GM12878 (cell line): ENCODE results near the gene MYG1.

Experiments used
- ATF7 ChIP-seq: fragments of 450-650 bp; IDR thresholded peaks from 2 replicates; pipeline ENCODE4 v1.6.1; 2016; ENCODE audit warnings: low read depth, mild to moderate bottlenecking
- CEBPZ ChIP-seq: fragments of 150-350 bp; IDR thresholded peaks from 2 replicates; pipeline ENCODE4 v1.6.1; 2016; ENCODE audit warnings: low read depth, low read length
- CTCF ChIP-seq, 3 experiments: IDR thresholded peaks in 2 of 3; conservative IDR thresholded peaks in 1 of 3; 2 replicates each; pipeline ENCODE4 v1.5.1; 2011; ENCODE audit warnings: low read depth in 3 of 3, low read length in 3 of 3, mild to moderate bottlenecking in 3 of 3, control low read depth in 2 of 3, moderate library complexity in 2 of 3, inconsistent platforms in 1 of 3, mixed read lengths in 1 of 3; ENCODE audit not compliant: control insufficient read depth in 2 of 3, insufficient read depth in 1 of 3; ENCODE audit errors: extremely low read depth in 1 of 3
- FOXM1 ChIP-seq: IDR thresholded peaks from 2 replicates; pipeline ENCODE4 v1.6.1; 2012; ENCODE audit warnings: low read depth, mild to moderate bottlenecking, inconsistent platforms, low read length, moderate library complexity
- PBX3 ChIP-seq: IDR thresholded peaks from 2 replicates; pipeline ENCODE4 v1.6.1; 2011; ENCODE audit warnings: mild to moderate bottlenecking, low read depth, low read length, moderate library complexity; ENCODE audit not compliant: insufficient replicate concordance
- RCOR1 ChIP-seq: conservative IDR thresholded peaks from 2 replicates; pipeline ENCODE4 v1.6.1; 2012; ENCODE audit warnings: low read depth, low read length, improper control_type of control experiment
- TAF1 ChIP-seq: IDR thresholded peaks from 2 replicates; pipeline ENCODE4 v1.6.1; 2011; ENCODE audit warnings: mild to moderate bottlenecking, low read depth, low read length, borderline replicate concordance
- ZZZ3 ChIP-seq: IDR thresholded peaks from 2 replicates; pipeline ENCODE4 v1.6.1; 2011; ENCODE audit warnings: low read depth; ENCODE audit not compliant: control insufficient read depth, insufficient read length

DNA sequence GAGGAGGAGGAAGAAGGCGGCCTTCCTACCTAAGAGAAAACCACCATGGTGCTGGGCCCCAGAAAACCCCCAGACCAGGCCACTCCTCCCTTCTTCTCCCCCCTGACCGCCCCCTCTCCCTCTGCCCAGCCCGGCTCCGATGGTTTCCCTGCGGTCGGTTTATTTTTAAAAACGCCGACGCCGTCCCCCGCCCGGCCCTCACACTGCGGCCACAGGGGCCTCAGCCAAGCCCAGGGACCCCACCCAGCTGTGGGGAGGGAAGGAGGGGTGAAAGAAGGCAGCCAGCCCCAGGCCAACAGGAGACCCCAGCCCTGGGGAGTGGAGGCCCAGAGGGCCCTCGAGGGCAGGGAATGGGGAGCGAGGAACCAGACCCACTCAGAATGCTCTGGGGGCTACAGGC, 33.2 kb downstream of the MYG1 start:
- TF ChIP-seq PBX3, result no peak
- no peak for TF ChIP-seq ZZZ3
- no peak for TF ChIP-seq CEBPZ
- no peak for TF ChIP-seq FOXM1
- no peak for TF ChIP-seq RCOR1
- no peak for TF ChIP-seq TAF1
- TF ChIP-seq CTCF (IDR thresholded peaks at IDR 0.05 in 2 of 3, conservative IDR thresholded peaks at IDR 0.05 in 1 of 3; ENCODE audit: control insufficient read depth in 2 of 3, extremely low read depth in 1 of 3, insufficient read depth in 1 of 3, low read depth in 3 of 3, low read length in 3 of 3), result no peak
- no peak for TF ChIP-seq ATF7
